ENCODE results near the gene NDFIP2.

NDFIP2 gene

GRCh38 chr13:79531542-79532254, 50.7 kb downstream of the NDFIP2 start:
- no peak for DNase-seq (ENCODE audit: low read depth in 1 of 2, low spot score in 1 of 2)
- no peaks in the 10 kb centered on the region for H3K27me3 ChIP-seq (ENCODE audit: insufficient read depth, poor library complexity, severe bottlenecking)
- no peak overlapping the region for H3K4me3 ChIP-seq (replicated peaks; ENCODE audit: insufficient read depth, low read length)
- no peak overlapping the region for H3K27ac ChIP-seq (replicated peaks)
- no peak for TF ChIP-seq CTCF (IDR thresholded peaks at IDR 0.05; ENCODE audit: insufficient read depth, low read length)
- no peak for TF ChIP-seq SPI1 (IDR thresholded peaks at IDR 0.05; ENCODE audit: borderline replicate concordance, low read depth)
- TF ChIP-seq POLR2AphosphoS5 (IDR thresholded peaks at IDR 0.05; ENCODE audit: low read depth): no peak
- TF ChIP-seq REST (IDR thresholded peaks at IDR 0.05; ENCODE audit: insufficient replicate concordance, low read depth): no peak
- TF ChIP-seq GABPA (IDR thresholded peaks at IDR 0.05; ENCODE audit: low read depth): no peak

- DNase-seq (ENCODE audit: low read depth in 1 of 2, low spot score in 1 of 2): no peak
- Histone ChIP-seq H3K27me3 (ENCODE audit: insufficient read depth, poor library complexity, severe bottlenecking) (no peaks in the 10 kb centered on the region), H3K4me3 (replicated peaks; ENCODE audit: insufficient read depth, low read length) (no peak overlapping the region), H3K27ac (replicated peaks) (no peak overlapping the region)
- TF ChIP-seq CTCF (IDR thresholded peaks at IDR 0.05; ENCODE audit: insufficient read depth, low read length): no peak
- TF ChIP-seq GABPA (IDR thresholded peaks at IDR 0.05; ENCODE audit: low read depth): no peak
- TF ChIP-seq REST (IDR thresholded peaks at IDR 0.05; ENCODE audit: insufficient replicate concordance, low read depth): no peak
- TF ChIP-seq SPI1 (IDR thresholded peaks at IDR 0.05; ENCODE audit: borderline replicate concordance, low read depth): no peak
- TF ChIP-seq POLR2AphosphoS5 (IDR thresholded peaks at IDR 0.05; ENCODE audit: low read depth): no peak
Observed at GRCh38 chr13:79532576-79532975, 51.6 kb downstream of the NDFIP2 start.

GRCh38 chr13:79533781-79534400, 52.9 kb downstream of the NDFIP2 start:
- H3K27me3 ChIP-seq (ENCODE audit: insufficient read depth, poor library complexity, severe bottlenecking): no peaks in the 10 kb centered on the region
- DNase-seq (ENCODE audit: low read depth in 1 of 2, low spot score in 1 of 2): no peak
- TF ChIP-seq SPI1 (IDR thresholded peaks at IDR 0.05; ENCODE audit: borderline replicate concordance, low read depth) (peak; percentile 84), POLR2AphosphoS5 (IDR thresholded peaks at IDR 0.05; ENCODE audit: low read depth) (no peak), GABPA (IDR thresholded peaks at IDR 0.05; ENCODE audit: low read depth) (no peak)
- no peak overlapping the region for H3K27ac ChIP-seq (replicated peaks)
- no peak overlapping the region for H3K4me3 ChIP-seq (replicated peaks; ENCODE audit: insufficient read depth, low read length)

GRCh38 chr13:79534596-79534995, 53.6 kb downstream of the NDFIP2 start:
- Histone ChIP-seq H3K27me3 (ENCODE audit: insufficient read depth, poor library complexity, severe bottlenecking) (no peaks in the 10 kb centered on the region), H3K27ac (replicated peaks) (no peak overlapping the region), H3K4me3 (replicated peaks; ENCODE audit: insufficient read depth, low read length) (no peak overlapping the region)
- DNase-seq (ENCODE audit: low read depth in 1 of 2, low spot score in 1 of 2): no peak
- no peak for TF ChIP-seq SPI1 (IDR thresholded peaks at IDR 0.05; ENCODE audit: borderline replicate concordance, low read depth)
- TF ChIP-seq GABPA (IDR thresholded peaks at IDR 0.05; ENCODE audit: low read depth): no peak
- no peak for TF ChIP-seq REST (IDR thresholded peaks at IDR 0.05; ENCODE audit: insufficient replicate concordance, low read depth)
- no peak for TF ChIP-seq CTCF (IDR thresholded peaks at IDR 0.05; ENCODE audit: insufficient read depth, low read length)
- no peak for TF ChIP-seq POLR2AphosphoS5 (IDR thresholded peaks at IDR 0.05; ENCODE audit: low read depth)

Measured in HL-60 (cell line).